Panc1 (cell line): ENCODE data around the gene ASB7. TPM values are rescaled to one million over a fixed set of nuclear protein-coding genes. Genes with fewer than 3 reads are reported as not detected.

ENCODE experiments used
- ATAC-seq: fragments of 200-7000 bp; cut with Tn5 transposase; 2 replicates; pipeline ENCODE4 v1.9.1; 2020; ENCODE audit warnings: mild to moderate bottlenecking, moderate library complexity
- BruUV-seq: library from RNA; stranded (reverse); fragments of 400-500 nt; replicated peaks from 2 replicates; lab custom pipeline; 2021; lab: Mats Ljungman, UMichigan
- CTCF ChIA-PET: fragments of 300-600 bp; sonication (Branson Sonifier 250); formaldehyde crosslinking; loops from one replicate; lab custom pipeline; 2022; ENCODE audit warnings: antibody characterized with exemption; lab: Charles Lee
- POLR2A ChIA-PET: fragments of 300-600 bp; sonication (Branson Sonifier 250); formaldehyde crosslinking; loops from one replicate; lab custom pipeline; 2022; ENCODE audit warnings: antibody characterized with exemption; lab: Charles Lee
- DNase-seq: peaks from one replicate; pipeline ENCODE4 v3.0.0-alpha.2; 2010; ENCODE audit warnings: low read depth, low spot score
- H3K27ac ChIP-seq: 2 replicates; pipeline ENCODE4 v1.5.1; 2011; ENCODE audit warnings: mild to moderate bottlenecking, low read length, inconsistent platforms
- H3K27me3 ChIP-seq: fragments of 200-500 bp; sonication (Bioruptor generic); 2 replicates; pipeline ENCODE4 v1.6.0; 2014; ENCODE audit warnings: low read length, inconsistent platforms; ENCODE audit not compliant: control insufficient read depth, insufficient read depth
- H3K36me3 ChIP-seq: fragments of 200-500 bp; sonication (Bioruptor generic); 2 replicates; pipeline ENCODE4 v1.5.1; 2014; ENCODE audit warnings: inconsistent platforms, mild to moderate bottlenecking, low read length, moderate library complexity; ENCODE audit not compliant: control insufficient read depth, insufficient read depth
- H3K4me1 ChIP-seq: 2 replicates; pipeline ENCODE4 v1.5.1; 2011; ENCODE audit warnings: inconsistent platforms, mild to moderate bottlenecking, low read length, moderate library complexity; ENCODE audit not compliant: control insufficient read depth, insufficient read depth
- H3K4me3 ChIP-seq, 2 experiments: 2 replicates each; pipeline ENCODE4 v1.5.1; 2011 to 2012; ENCODE audit warnings: low read depth in 2 of 2, low read length in 2 of 2, mild to moderate bottlenecking in 2 of 2, inconsistent platforms in 1 of 2, moderate library complexity in 1 of 2
- H3K9me3 ChIP-seq: fragments of 200-500 bp; sonication (Bioruptor generic); 2 replicates; pipeline ENCODE4 v1.5.1; 2014; ENCODE audit warnings: low read depth, mild to moderate bottlenecking, inconsistent platforms, low read length, moderate library complexity; ENCODE audit not compliant: control insufficient read depth, insufficient read depth
- CTCF ChIP-seq: fragments of 450-650 bp; IDR thresholded peaks from 2 replicates; pipeline ENCODE4 v1.5.1; 2017; ENCODE audit warnings: mild to moderate bottlenecking
- POLR2AphosphoS5 ChIP-seq: IDR thresholded peaks from 2 replicates; pipeline ENCODE4 v1.6.1; 2012; ENCODE audit warnings: mild to moderate bottlenecking, low read depth, low read length, moderate library complexity
- REST ChIP-seq, 2 experiments: IDR thresholded peaks; 2 replicates each; pipeline ENCODE4 v1.6.1; 2011 to 2012; ENCODE audit warnings: low read depth in 2 of 2, control low read depth in 1 of 2, low read length in 1 of 2, mild to moderate bottlenecking in 1 of 2, moderate library complexity in 1 of 2; ENCODE audit not compliant: insufficient read depth in 1 of 2
- SIN3A ChIP-seq: IDR thresholded peaks from 2 replicates; pipeline ENCODE4 v1.6.1; 2012; ENCODE audit warnings: low read depth, mild to moderate bottlenecking, low read length, moderate library complexity, borderline replicate concordance; ENCODE audit not compliant: insufficient read depth
- TCF7L2 ChIP-seq: IDR thresholded peaks from 2 replicates; pipeline ENCODE4 v1.6.1; 2011; ENCODE audit warnings: mild to moderate bottlenecking, low read depth, low read length, inconsistent platforms
- in situ Hi-C: cut with HindIII; loops from 2 replicates; pipeline ENCODE4 v1.10.0; 2016; ENCODE audit warnings: low sequenced_read_pairs, low pct_unique_long_range_greater_than_20kb
- intact Hi-C: fragments of 100-400 bp; cut with micrococcal nuclease; formaldehyde crosslinking; loops from one replicate; pipeline ENCODE4 v1.10.0; 2022; ENCODE audit not compliant: unreplicated experiment
- total RNA-seq: library from RNA; stranded (reverse); gene quantifications from one replicate; pipeline ENCODE4 v1.2.1, GENCODE V29; 2021; ENCODE audit not compliant: unreplicated experiment

ASB7 gene
- total RNA-seq, 1 experiment from 2014 or later, result 18.1 TPM

GRCh38 chr15:100680726-100681125 lies 78.3 kb downstream of the ASB7 start:
- no TSS peak for BruUV-seq
- H3K9me3 ChIP-seq, result no peaks in the 10 kb centered on the region
- no peak overlapping the region for H3K27ac ChIP-seq
- ChIA-PET POLR2A (no interaction called here), CTCF (no interaction called here)
- ATAC-seq, result no peak
- H3K27me3 ChIP-seq, result no peaks in the 10 kb centered on the region
- no peaks in the 10 kb centered on the region for H3K4me1 ChIP-seq
- DNase-seq, result no peak
- no peak overlapping the region for H3K4me3 ChIP-seq
- TF ChIP-seq POLR2AphosphoS5 (no peak), TCF7L2 (no peak), REST (IDR thresholded peaks at IDR 0.05; ENCODE audit: insufficient read depth in 1 of 2, low read depth in 2 of 2, low read length in 1 of 2) (no peak), CTCF (no peak), SIN3A (no peak)
- H3K36me3 ChIP-seq, result no peaks in the 10 kb centered on the region
- intact Hi-C loops (no loop called here), in situ Hi-C loops (no loop called here)

DNA sequence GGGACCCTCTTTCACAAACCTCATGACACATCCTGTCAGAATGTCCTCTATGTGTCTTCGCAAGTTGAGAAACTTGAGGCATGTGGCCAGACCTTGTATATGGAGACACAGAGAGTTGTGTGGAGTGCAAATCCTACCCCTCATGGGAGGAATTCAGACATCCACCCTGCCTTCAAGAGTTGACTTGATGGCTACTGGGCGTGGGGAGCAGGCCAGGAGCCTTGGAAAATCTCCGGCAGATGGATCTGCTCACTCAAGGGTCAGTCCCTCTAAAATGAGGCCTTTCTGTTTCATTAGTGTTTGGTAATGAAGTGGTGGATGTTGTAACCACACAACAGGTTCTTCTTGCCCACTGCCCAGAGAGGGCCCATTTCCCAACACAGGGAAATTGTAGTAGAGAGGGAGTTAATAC lies 79.0 kb downstream of the ASB7 start:
- BruUV-seq, result no TSS peak
- Histone ChIP-seq H3K9me3 (no peaks in the 10 kb centered on the region), H3K4me1 (no peaks in the 10 kb centered on the region), H3K4me3 (no peak overlapping the region), H3K27me3 (no peaks in the 10 kb centered on the region), H3K27ac (no peak overlapping the region), H3K36me3 (no peaks in the 10 kb centered on the region)
- POLR2A ChIA-PET, result no interaction called here
- intact Hi-C loops, result no loop called here
- no peak for ATAC-seq
- no peak for DNase-seq
- in situ Hi-C loops, result no loop called here
- CTCF ChIA-PET, result no interaction called here
- TF ChIP-seq TCF7L2 (no peak), CTCF (no peak), POLR2AphosphoS5 (no peak), SIN3A (no peak), REST (IDR thresholded peaks at IDR 0.05; ENCODE audit: insufficient read depth in 1 of 2, low read depth in 2 of 2, low read length in 1 of 2) (no peak)
